HCT116 (cell line): Measurements from ENCODE around the gene GABRR2. TPM values are rescaled to one million over a fixed set of nuclear protein-coding genes. Genes with fewer than 3 reads are reported as not detected.

ENCODE experiments used
- ATAC-seq: fragments of 200-7000 bp; cut with Tn5 transposase; 2 replicates; pipeline ENCODE4 v1.9.1; 2020; ENCODE audit warnings: mild to moderate bottlenecking, moderate library complexity
- BruUV-seq: library from RNA; stranded (reverse); fragments of 400-500 nt; replicated peaks from 2 replicates; lab custom pipeline; 2021; lab: Mats Ljungman, UMichigan
- CTCF ChIA-PET: fragments of 300-600 bp; sonication (Branson Sonifier 250); formaldehyde crosslinking; loops from one replicate; lab custom pipeline; 2021; ENCODE audit warnings: antibody characterized with exemption; lab: Charles Lee
- POLR2A ChIA-PET: fragments of 300-600, 350-600 bp; sonication (Branson Sonifier 250); formaldehyde crosslinking; loops from one replicate; lab custom pipeline; 2021; ENCODE audit warnings: antibody characterized with exemption; lab: Charles Lee
- RAD21 ChIA-PET, 2 experiments: fragments of 300-600 bp; sonication (Branson Sonifier 250); formaldehyde crosslinking; loops; one replicate each; lab custom pipeline; 2023; ENCODE audit warnings: low total read pairs in 2 of 2; ENCODE audit not compliant: uncharacterized antibody in 2 of 2, unreplicated experiment in 2 of 2, low non-redundant PET in 1 of 2; lab: Charles Lee
- DNase-seq: peaks from one replicate; pipeline ENCODE4 v3.0.0-alpha.2; 2010; ENCODE audit warnings: low read depth, low spot score
- H2AFZ ChIP-seq: fragments of 200-600 bp; shearing (Covaris generic), sonication (generic); 2 replicates; pipeline ENCODE4 v1.6.1; 2017; ENCODE audit warnings: low read depth, mixed run types, mixed read lengths, antibody characterized with exemption, low read length; ENCODE audit not compliant: poor library complexity, severe bottlenecking
- H3K27ac ChIP-seq: 2 replicates; pipeline ENCODE4 v1.5.1; 2012; ENCODE audit warnings: low read depth, low read length
- H3K27me3 ChIP-seq: fragments of 200-600 bp; sonication (generic); 2 replicates; pipeline ENCODE4 v1.6.1; 2016; ENCODE audit warnings: mixed run types, low read length, mixed read lengths; ENCODE audit not compliant: insufficient read depth
- H3K36me3 ChIP-seq, 2 experiments: fragments of 200-500 bp in 1 of 2; fragments of 200-600 bp in 1 of 2; sonication (Bioruptor generic) in 1 of 2; sonication (generic) in 1 of 2; 2 replicates each; pipeline versions ENCODE4 v1.5.1 to v1.6.1; 2014 to 2016; ENCODE audit warnings: low read length in 2 of 2, inconsistent platforms in 1 of 2, mixed read lengths in 1 of 2, mixed run types in 1 of 2; ENCODE audit not compliant: insufficient read depth in 2 of 2, control insufficient read depth in 1 of 2
- H3K4me1 ChIP-seq, 2 experiments: fragments of 200-600 bp in 1 of 2; sonication (generic) in 1 of 2; 2 replicates each; pipeline versions ENCODE4 v1.5.1 to v1.6.1; 2012 to 2017; ENCODE audit warnings: low read length in 2 of 2, inconsistent platforms in 1 of 2, mild to moderate bottlenecking in 1 of 2, mixed read lengths in 1 of 2, mixed run types in 1 of 2, moderate library complexity in 1 of 2; ENCODE audit not compliant: insufficient read depth in 2 of 2, control insufficient read depth in 1 of 2
- H3K4me2 ChIP-seq: fragments of 200-600 bp; sonication (generic); 2 replicates; pipeline ENCODE4 v1.6.1; 2017; ENCODE audit warnings: mixed run types, low read length, mixed read lengths
- H3K4me3 ChIP-seq, 2 experiments: fragments of 200-600 bp in 1 of 2; sonication (generic) in 1 of 2; replicated peaks in 1 of 2; 2 replicates each; pipeline ENCODE4 v1.5.1; 2011 to 2016; ENCODE audit warnings: low read length in 2 of 2, control low read depth in 1 of 2, low read depth in 1 of 2, mild to moderate bottlenecking in 1 of 2, mixed read lengths in 1 of 2, mixed run types in 1 of 2
- H3K79me2 ChIP-seq: fragments of 200-600 bp; sonication (generic); 2 replicates; pipeline ENCODE4 v1.6.1; 2017; ENCODE audit warnings: mild to moderate bottlenecking, mixed run types, low read length, moderate library complexity, mixed read lengths; ENCODE audit not compliant: insufficient read depth
- H3K9ac ChIP-seq: fragments of 200-600 bp; sonication (generic); 2 replicates; pipeline ENCODE4 v1.6.1; 2016; ENCODE audit warnings: low read length, mixed read lengths
- H3K9me2 ChIP-seq: fragments of 200-600 bp; sonication (generic), shearing (Covaris generic); 2 replicates; pipeline ENCODE4 v1.6.1; 2017; ENCODE audit warnings: mixed run types, mild to moderate bottlenecking, moderate library complexity; ENCODE audit not compliant: insufficient read depth
- H3K9me3 ChIP-seq, 2 experiments: fragments of 200-500 bp in 1 of 2; fragments of 200-600 bp in 1 of 2; sonication (Bioruptor generic) in 1 of 2; sonication (generic) in 1 of 2; 2 replicates each; pipeline ENCODE4 v1.6.1; 2014 to 2017; ENCODE audit warnings: low read length in 2 of 2, mixed read lengths in 2 of 2, inconsistent platforms in 1 of 2, low read depth in 1 of 2, mild to moderate bottlenecking in 1 of 2, mixed run types in 1 of 2, moderate library complexity in 1 of 2; ENCODE audit not compliant: control insufficient read depth in 1 of 2, insufficient read depth in 1 of 2
- H4K20me1 ChIP-seq: fragments of 200-600 bp; sonication (generic), shearing (Covaris generic); 2 replicates; pipeline ENCODE4 v1.6.1; 2017; ENCODE audit warnings: mixed run types, mild to moderate bottlenecking, moderate library complexity; ENCODE audit not compliant: insufficient read depth
- CBX3 ChIP-seq: IDR thresholded peaks from 2 replicates; pipeline ENCODE4 v1.6.1; 2012; ENCODE audit warnings: low read depth
- CEBPB ChIP-seq: IDR thresholded peaks from 2 replicates; pipeline ENCODE4 v1.6.1; 2012; ENCODE audit warnings: low read depth
- EGR1 ChIP-seq: IDR thresholded peaks from 2 replicates; pipeline ENCODE4 v1.6.1; 2012; ENCODE audit warnings: low read depth
- ELF1 ChIP-seq: IDR thresholded peaks from 2 replicates; pipeline ENCODE4 v1.6.1; 2012; ENCODE audit warnings: low read depth, borderline replicate concordance
- EZH2 ChIP-seq: fragments of 200-600 bp; sonication (generic); IDR thresholded peaks from 2 replicates; pipeline ENCODE4 v1.6.1; 2017; ENCODE audit warnings: antibody characterized with exemption, mixed run types
- EZH2phosphoT487 ChIP-seq: fragments of 200-600 bp; IDR thresholded peaks from 2 replicates; pipeline ENCODE4 v1.6.1; 2018; ENCODE audit warnings: antibody characterized with exemption, borderline replicate concordance
- FOSL1 ChIP-seq: IDR thresholded peaks from 2 replicates; pipeline ENCODE4 v1.6.1; 2012; ENCODE audit warnings: low read depth
- POLR2A ChIP-seq: IDR thresholded peaks from 2 replicates; pipeline ENCODE4 v1.7.0; 2011; ENCODE audit warnings: borderline replicate concordance; ENCODE audit not compliant: insufficient read depth, insufficient read length; ENCODE audit errors: extremely low read depth
- POLR2AphosphoS5 ChIP-seq: IDR thresholded peaks from 2 replicates; pipeline ENCODE4 v1.6.1; 2011; ENCODE audit warnings: mild to moderate bottlenecking, low read depth, low read length, moderate library complexity
- SIN3A ChIP-seq: IDR thresholded peaks from 2 replicates; pipeline ENCODE4 v1.6.1; 2012; ENCODE audit warnings: low read depth
- SP1 ChIP-seq: IDR thresholded peaks from 2 replicates; pipeline ENCODE4 v1.6.1; 2012; ENCODE audit warnings: low read depth
- YY1 ChIP-seq: IDR thresholded peaks from 2 replicates; pipeline ENCODE4 v1.6.1; 2011; ENCODE audit warnings: low read length, low read depth, moderate library complexity, mild to moderate bottlenecking; ENCODE audit not compliant: insufficient replicate concordance; ENCODE audit errors: extremely low read depth
- ZFX ChIP-seq: fragments of 450-650 bp; IDR thresholded peaks from 2 replicates; pipeline ENCODE4 v1.6.1; 2017
- ZNF274 ChIP-seq: fragments of 200-500 bp; sonication (Bioruptor generic); IDR thresholded peaks from 2 replicates; pipeline ENCODE4 v1.6.1; 2014; ENCODE audit warnings: mild to moderate bottlenecking, low read depth, low read length, inconsistent platforms
- intact Hi-C: fragments of 100-400 bp; cut with micrococcal nuclease; formaldehyde crosslinking; loops from 2 replicates; pipeline ENCODE4 v1.10.0; 2022
- total RNA-seq: library from RNA; stranded (reverse); gene quantifications from one replicate; pipeline ENCODE4 v1.2.1, GENCODE V29; 2021; ENCODE audit not compliant: unreplicated experiment
- TF ChIP-seq, protein P1 (sequence below), 3 experiments: fragments of 200-600 bp in 1 of 3; sonication (generic) in 1 of 3; IDR thresholded peaks in 2 of 3; conservative IDR thresholded peaks in 1 of 3; 2 replicates each; pipeline ENCODE4 v1.5.1; 2012 to 2017; ENCODE audit warnings: low read depth in 2 of 3, low read length in 2 of 3, antibody characterized with exemption in 1 of 3, borderline replicate concordance in 1 of 3, control low read depth in 1 of 3, mild to moderate bottlenecking in 1 of 3, mixed read lengths in 1 of 3, mixed run types in 1 of 3, moderate library complexity in 1 of 3; ENCODE audit not compliant: insufficient read depth in 1 of 3
- TF ChIP-seq, protein P2 (sequence below): IDR thresholded peaks from 2 replicates; pipeline ENCODE4 v1.6.1; 2012

The GABRR2 gene
- total RNA-seq, 1 experiment from 2014 or later: 0.57 TPM

DNA sequence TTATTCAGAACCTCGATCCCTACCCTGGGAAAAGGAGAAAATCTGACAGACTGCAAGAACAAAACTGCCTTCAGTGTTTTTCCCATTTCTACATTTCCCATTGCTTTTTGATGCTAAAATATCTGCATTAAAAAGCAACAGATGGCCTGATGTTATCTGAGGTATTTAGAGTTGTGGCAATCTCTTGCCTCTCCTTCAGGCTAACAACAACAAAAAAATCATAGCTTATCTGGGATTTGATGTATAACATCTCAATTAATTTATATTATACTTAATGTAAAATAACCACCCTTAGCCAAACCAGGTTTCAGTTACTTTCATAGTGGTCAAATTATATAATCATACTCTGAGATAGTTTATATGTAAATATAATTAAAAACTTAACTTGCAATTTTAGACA lies 15.8 kb upstream of the GABRR2 start:
- ChIA-PET CTCF (no interaction called here), POLR2A (no interaction called here), RAD21 (no interaction called here)
- no peak overlapping the region for H3K4me3 ChIP-seq
- no peaks in the 10 kb centered on the region for H4K20me1 ChIP-seq
- H2AFZ ChIP-seq: no peak overlapping the region
- no peak for ATAC-seq
- no peak overlapping the region for H3K9ac ChIP-seq
- peaks cover 0 to 5% of the 10 kb centered on the region in 2 experiments; a peak in 2 of 4 replicates for H3K36me3 ChIP-seq
- intact Hi-C loops: no loop called here
- H3K4me1 ChIP-seq: no peaks in the 10 kb centered on the region
- H3K9me2 ChIP-seq: no peaks in the 10 kb centered on the region
- no peak overlapping the region for H3K27ac ChIP-seq
- H3K4me2 ChIP-seq: no peak overlapping the region
- no peaks in the 10 kb centered on the region for H3K9me3 ChIP-seq
- H3K27me3 ChIP-seq: no peaks in the 10 kb centered on the region
- DNase-seq: no peak
- H3K79me2 ChIP-seq: no peaks in the 10 kb centered on the region
- no peak for TF ChIP-seq CEBPB
- TF ChIP-seq EZH2: no peak
- TF ChIP-seq, protein P1, sequence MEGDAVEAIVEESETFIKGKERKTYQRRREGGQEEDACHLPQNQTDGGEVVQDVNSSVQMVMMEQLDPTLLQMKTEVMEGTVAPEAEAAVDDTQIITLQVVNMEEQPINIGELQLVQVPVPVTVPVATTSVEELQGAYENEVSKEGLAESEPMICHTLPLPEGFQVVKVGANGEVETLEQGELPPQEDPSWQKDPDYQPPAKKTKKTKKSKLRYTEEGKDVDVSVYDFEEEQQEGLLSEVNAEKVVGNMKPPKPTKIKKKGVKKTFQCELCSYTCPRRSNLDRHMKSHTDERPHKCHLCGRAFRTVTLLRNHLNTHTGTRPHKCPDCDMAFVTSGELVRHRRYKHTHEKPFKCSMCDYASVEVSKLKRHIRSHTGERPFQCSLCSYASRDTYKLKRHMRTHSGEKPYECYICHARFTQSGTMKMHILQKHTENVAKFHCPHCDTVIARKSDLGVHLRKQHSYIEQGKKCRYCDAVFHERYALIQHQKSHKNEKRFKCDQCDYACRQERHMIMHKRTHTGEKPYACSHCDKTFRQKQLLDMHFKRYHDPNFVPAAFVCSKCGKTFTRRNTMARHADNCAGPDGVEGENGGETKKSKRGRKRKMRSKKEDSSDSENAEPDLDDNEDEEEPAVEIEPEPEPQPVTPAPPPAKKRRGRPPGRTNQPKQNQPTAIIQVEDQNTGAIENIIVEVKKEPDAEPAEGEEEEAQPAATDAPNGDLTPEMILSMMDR (IDR thresholded peaks at IDR 0.05 in 2 of 3, conservative IDR thresholded peaks at IDR 0.05 in 1 of 3; ENCODE audit: borderline replicate concordance in 1 of 3, insufficient read depth in 1 of 3, low read depth in 2 of 3, low read length in 2 of 3): no peak
- no peak for TF ChIP-seq EZH2phosphoT487
- TF ChIP-seq YY1: no peak
- no peak for TF ChIP-seq SP1
- TF ChIP-seq EGR1: no peak
- TF ChIP-seq POLR2A: no peak
- no peak for TF ChIP-seq FOSL1
- TF ChIP-seq SIN3A: no peak
- TF ChIP-seq ZNF274: no peak
- TF ChIP-seq, protein P2, sequence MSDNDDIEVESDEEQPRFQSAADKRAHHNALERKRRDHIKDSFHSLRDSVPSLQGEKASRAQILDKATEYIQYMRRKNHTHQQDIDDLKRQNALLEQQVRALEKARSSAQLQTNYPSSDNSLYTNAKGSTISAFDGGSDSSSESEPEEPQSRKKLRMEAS: no peak
- no peak for TF ChIP-seq POLR2AphosphoS5
- no peak for TF ChIP-seq ZFX
- TF ChIP-seq CBX3: no peak
- no peak for TF ChIP-seq ELF1
- BruUV-seq: no TSS peak
